Activated naive CD4-positive, alpha-beta T cell treated with anti-CD3 and anti-CD28 coated beads, Interleukin-2, amount 10 ng/mL, durations not matched to agents 7 days and 5 days (primary cell): ENCODE results near the gene ADORA2B.
"Not testable (repeated sequence)": the region's sequence is repeated elsewhere in the genome, so short reads cannot be mapped to it uniquely, and the experiment has no call there.

Experiments used
- CTCF ChIA-PET: fragments of 350-600 bp; sonication (Branson Sonifier 250); formaldehyde crosslinking; loops from one replicate; lab custom pipeline; 2021; ENCODE audit warnings: antibody characterized with exemption; lab: Charles Lee
- DNase-seq: peaks from one replicate; pipeline ENCODE4 v3.0.0-alpha.2; 2020
- H3K27ac Mint-ChIP-seq: one replicate; pipeline ENCODE4 v1.8.0; 2021; ENCODE audit warnings: mild to moderate bottlenecking, moderate library complexity, mixed read lengths
- H3K27me3 Mint-ChIP-seq: one replicate; pipeline ENCODE4 v1.8.0; 2021; ENCODE audit warnings: mild to moderate bottlenecking, mixed read lengths
- H3K36me3 Mint-ChIP-seq: one replicate; pipeline ENCODE4 v1.8.0; 2021; ENCODE audit warnings: mixed read lengths
- H3K4me1 Mint-ChIP-seq: one replicate; pipeline ENCODE4 v1.8.0; 2021; ENCODE audit warnings: mixed read lengths
- H3K4me3 Mint-ChIP-seq: one replicate; pipeline ENCODE4 v1.8.0; 2021; ENCODE audit warnings: mild to moderate bottlenecking, moderate library complexity, mixed read lengths
- H3K9me3 Mint-ChIP-seq: one replicate; pipeline ENCODE4 v1.8.0; 2021; ENCODE audit warnings: mixed read lengths

ADORA2B gene

DNA sequence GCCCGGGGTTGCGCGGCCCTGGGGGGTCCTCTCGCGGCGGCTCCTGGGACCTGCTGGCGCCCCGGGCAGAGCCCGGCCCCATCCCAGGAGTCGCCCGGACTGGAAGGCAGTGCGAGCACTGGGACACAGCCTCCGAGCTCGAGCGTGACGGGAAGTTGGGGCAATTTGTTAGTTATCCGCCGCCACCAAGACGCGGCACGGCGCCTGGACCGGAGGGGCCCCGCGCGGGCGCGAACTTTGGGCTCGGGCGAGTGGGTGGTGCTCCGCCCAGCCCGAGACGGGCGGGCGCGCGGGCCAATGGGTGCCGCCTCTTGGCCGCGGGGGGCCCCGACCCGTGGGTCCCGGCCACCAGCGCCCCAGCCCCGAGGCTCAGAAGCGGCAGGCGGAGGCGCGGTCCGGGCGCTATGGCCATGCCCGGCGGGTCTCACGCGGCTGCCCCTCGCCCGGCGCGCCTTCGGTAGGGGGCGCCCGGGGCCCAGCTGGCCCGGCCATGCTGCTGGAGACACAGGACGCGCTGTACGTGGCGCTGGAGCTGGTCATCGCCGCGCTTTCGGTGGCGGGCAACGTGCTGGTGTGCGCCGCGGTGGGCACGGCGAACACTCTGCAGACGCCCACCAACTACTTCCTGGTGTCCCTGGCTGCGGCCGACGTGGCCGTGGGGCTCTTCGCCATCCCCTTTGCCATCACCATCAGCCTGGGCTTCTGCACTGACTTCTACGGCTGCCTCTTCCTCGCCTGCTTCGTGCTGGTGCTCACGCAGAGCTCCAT, at the start of gene ADORA2B:
ADORA2B (plus strand) TSS at position 372 of the 768 bp plus-strand sequence; CDS start at position 491, 119 bp downstream.
- CTCF ChIA-PET = interaction anchor here (0.7 to 2.7 kb wide), 8 partner anchors 12 to 116 kb away, joined by 3 to 19 read pairs (median 3); partner anchors contain the start of genes TTC19 and ZSWIM7
- no peaks in the 10 kb centered on the region for H3K9me3 Mint-ChIP-seq
- H3K4me1 Mint-ChIP-seq = peaks cover 11% of the 10 kb centered on the region
- H3K4me3 Mint-ChIP-seq = peak within 1 kb of the TSS; percentile 73
- no peak within 1 kb of the TSS for H3K27ac Mint-ChIP-seq
- H3K36me3 Mint-ChIP-seq = no peaks in the 10 kb centered on the region
- peaks cover 76% of the 10 kb centered on the region for H3K27me3 Mint-ChIP-seq
- peak; percentile 66 for DNase-seq

DNA sequence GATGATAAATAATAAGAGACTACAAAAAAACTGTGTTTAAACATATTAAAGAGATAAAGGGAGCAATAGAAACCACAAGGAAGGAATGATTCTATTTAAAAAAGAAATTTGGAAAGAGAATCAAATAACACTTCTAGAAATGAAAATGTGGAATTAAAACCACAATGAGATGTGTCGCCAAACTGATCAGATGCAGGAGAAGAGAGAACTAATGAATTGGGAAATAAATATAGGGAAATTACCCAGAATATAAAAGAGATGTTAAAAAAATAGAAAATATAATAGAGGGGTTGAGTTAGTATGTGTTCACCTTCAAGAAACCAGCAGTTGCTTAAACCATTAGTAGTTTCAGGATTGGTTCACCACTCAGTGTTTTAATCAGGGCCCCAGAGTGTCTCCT, 48.7 kb upstream of the ADORA2B start:
- Mint-ChIP-seq H3K4me3 (no peak overlapping the region), H3K9me3 (peaks cover 3% of the 10 kb centered on the region), H3K36me3 (no peaks in the 10 kb centered on the region), H3K4me1 (peaks cover 12% of the 10 kb centered on the region), H3K27ac (no peak overlapping the region), H3K27me3 (no peaks in the 10 kb centered on the region)
- CTCF ChIA-PET = interaction anchor here (0.6 kb wide), 1 partner anchor 46 kb away, joined by 3 read pairs; no protein-coding TSS in a partner anchor
- DNase-seq = no peak

DNA sequence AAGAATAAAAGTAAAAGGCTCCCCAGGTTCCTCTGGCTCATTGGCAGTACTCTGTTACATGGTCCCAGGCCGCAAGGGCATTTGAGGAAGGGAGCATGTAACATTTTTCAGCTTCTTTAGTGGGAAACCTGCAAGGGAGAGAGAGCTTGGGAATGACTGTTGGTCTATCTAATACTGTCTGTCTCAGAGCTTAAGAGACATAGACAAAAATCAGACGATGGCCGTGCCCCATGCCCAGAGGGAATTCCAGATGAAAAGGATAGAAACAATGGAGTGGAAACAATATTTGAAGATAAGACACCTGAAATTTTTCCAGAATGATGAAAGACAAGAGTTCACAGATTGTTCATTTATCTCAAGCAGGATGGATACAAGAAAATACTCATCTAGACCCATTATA, 48.1 kb upstream of the ADORA2B start:
- CTCF ChIA-PET = no interaction called here
- H3K4me3 Mint-ChIP-seq = no peak overlapping the region

DNA sequence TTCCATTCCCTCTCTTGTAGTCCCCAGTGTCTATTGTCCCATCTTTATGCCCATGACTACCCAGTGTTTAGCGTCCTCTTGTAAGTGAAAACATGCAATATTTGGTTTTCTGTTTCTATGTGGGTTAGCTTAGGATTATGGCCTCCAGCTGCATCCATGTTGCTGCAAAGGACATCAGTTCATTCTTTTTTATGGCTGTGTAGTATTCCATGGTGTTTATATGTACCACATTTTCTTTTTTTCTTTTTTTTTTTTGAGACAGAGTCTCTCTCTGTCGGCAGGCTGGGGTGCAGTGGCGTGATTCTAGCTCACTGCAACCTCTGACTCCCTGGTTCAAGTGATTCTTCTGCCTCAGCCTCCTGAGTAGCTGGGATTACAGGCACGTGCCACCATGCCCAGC, 45.3 kb upstream of the ADORA2B start:
- H3K27me3 Mint-ChIP-seq, CTCF ChIA-PET, DNase-seq, H3K9me3 Mint-ChIP-seq, H3K36me3 Mint-ChIP-seq, H3K4me3 Mint-ChIP-seq, H3K27ac Mint-ChIP-seq: not testable (repeated sequence)
- H3K4me1 Mint-ChIP-seq = peaks cover 12% of the 10 kb centered on the region

More for the DNA sequence above, 48.1 kb upstream of the ADORA2B start:
- Mint-ChIP-seq H3K27me3 (no peaks in the 10 kb centered on the region), H3K36me3 (no peaks in the 10 kb centered on the region), H3K4me1 (peaks cover 12% of the 10 kb centered on the region), H3K9me3 (peaks cover 3% of the 10 kb centered on the region), H3K27ac (peak overlapping the region; percentile 91)
- no peak for DNase-seq

DNA sequence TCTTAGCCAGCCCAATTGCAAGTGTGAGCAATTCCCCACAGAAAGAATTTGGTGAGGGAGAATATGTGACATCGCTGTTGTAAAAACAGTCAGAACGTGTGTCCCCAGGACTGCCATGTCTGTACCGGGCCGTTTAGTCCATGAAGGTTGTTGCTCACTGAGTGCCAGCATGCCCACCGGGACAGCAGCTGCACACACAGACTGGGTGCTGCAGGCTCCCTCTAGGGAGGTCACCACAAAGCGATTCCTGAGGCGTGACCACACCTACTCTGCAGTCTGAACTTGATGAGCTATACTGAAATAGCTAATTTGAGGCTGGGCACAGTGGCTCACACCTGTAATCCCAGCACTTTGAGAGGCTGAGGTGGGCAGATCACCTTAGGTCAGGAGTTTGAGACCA, 44.1 kb upstream of the ADORA2B start:
- Mint-ChIP-seq H3K27me3 (no peaks in the 10 kb centered on the region), H3K27ac (no peak overlapping the region), H3K9me3 (peaks cover 3% of the 10 kb centered on the region), H3K4me1 (peaks cover 12% of the 10 kb centered on the region), H3K4me3 (no peak overlapping the region), H3K36me3 (no peaks in the 10 kb centered on the region)
- CTCF ChIA-PET = no interaction called here
- no peak for DNase-seq

DNA sequence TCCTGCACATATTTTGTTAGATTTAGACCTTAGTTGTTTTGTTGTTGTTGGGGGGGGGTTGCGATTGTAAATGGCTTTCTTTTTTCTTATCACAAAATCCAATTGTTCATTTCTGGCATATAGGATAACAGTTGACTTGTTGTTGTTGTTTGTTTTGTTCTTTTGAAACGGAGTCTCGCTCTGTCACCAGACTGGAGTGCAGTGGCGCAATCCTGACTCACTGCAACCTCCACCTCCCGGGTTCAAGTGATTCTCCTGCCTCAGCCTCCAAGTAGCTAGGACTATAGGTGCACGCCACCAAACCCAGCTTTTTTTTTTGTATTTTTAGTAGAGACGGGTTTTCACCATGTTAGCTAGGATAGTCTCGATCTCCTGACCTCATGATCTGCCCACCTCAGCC, 39.7 kb upstream of the ADORA2B start:
- not testable (repeated sequence) for DNase-seq, H3K4me3 Mint-ChIP-seq, H3K36me3 Mint-ChIP-seq, H3K27ac Mint-ChIP-seq, H3K9me3 Mint-ChIP-seq, H3K4me1 Mint-ChIP-seq, H3K27me3 Mint-ChIP-seq
- CTCF ChIA-PET = interaction anchor here (1.0 kb wide), 1 partner anchor 92 kb away, joined by 3 read pairs; no protein-coding TSS in a partner anchor

DNA sequence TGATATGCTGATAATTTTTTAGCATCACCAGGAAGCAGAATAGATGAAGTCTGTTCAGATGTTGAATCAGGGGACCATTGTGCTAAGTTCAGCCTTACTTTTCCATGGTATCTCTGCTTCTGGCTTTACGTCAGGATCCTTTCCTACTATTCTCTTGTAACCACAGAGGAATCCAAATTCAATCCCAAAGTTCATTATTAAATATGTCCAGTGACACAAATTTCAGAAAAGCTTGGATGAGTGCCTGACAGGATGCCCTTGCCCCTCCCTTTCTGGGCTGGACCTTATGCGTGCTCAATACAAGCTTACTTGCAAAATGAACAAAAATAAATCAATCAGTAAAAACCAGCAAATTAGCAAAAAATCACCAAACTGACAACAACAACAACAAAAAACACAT, 37.6 kb upstream of the ADORA2B start:
- Mint-ChIP-seq H3K27ac (no peak overlapping the region), H3K4me3 (no peak overlapping the region), H3K36me3 (no peaks in the 10 kb centered on the region), H3K4me1 (no peaks in the 10 kb centered on the region), H3K9me3 (no peaks in the 10 kb centered on the region), H3K27me3 (peaks cover 5% of the 10 kb centered on the region)
- DNase-seq = no peak
- CTCF ChIA-PET = no interaction called here

DNA sequence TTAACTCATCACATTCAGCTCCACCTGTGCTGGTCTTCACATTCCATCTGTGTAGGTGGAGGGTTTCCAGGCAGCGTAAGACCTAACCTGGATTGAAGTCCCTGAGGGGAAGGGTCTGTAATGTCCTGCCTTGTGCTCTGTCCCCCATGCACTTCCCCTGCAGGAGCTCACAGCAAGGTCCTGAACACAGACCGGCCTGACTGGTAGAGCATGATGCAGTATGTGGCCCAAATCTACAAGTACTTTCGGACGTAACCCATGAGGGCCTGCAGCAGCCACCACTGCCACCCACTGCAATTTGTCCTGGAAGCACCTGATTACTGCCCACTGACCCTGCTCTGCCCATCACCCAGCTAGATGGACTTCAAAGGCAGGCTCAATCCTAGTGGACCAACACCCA, 36.6 kb upstream of the ADORA2B start:
- Mint-ChIP-seq H3K4me3 (no peak overlapping the region), H3K9me3 (no peaks in the 10 kb centered on the region), H3K4me1 (no peaks in the 10 kb centered on the region), H3K27me3 (peaks cover 5% of the 10 kb centered on the region), H3K27ac (no peak overlapping the region), H3K36me3 (no peaks in the 10 kb centered on the region)
- no peak for DNase-seq
- CTCF ChIA-PET = no interaction called here

DNA sequence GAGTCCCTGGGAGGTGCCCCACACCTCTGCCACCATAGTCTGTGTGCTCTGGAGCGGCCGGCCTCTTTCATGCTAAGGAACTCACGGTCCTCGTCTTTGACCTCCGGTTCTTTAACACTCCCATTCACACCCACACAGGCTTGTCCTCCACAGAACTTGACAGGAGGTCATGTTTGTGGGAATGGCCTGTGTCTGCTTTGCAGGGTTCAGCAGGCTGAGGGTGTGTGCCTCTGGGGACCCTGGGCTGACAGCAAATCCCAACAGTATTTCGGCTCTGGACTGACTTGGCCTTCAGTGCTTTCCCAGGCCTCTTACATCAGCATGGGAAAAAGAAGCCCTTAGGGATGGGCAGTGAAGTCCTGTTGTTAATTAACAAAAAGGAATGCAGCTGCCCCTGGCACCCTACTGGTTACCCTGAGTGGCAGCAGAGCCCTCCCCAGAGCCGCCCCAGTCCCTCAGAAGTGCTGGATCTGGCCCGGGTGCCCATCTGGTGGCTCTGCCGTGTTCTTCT, 35.4 kb upstream of the ADORA2B start:
- CTCF ChIA-PET = no interaction called here
- no peak for DNase-seq
- no peak overlapping the region for H3K4me3 Mint-ChIP-seq
- peaks cover 5% of the 10 kb centered on the region for H3K27me3 Mint-ChIP-seq
- H3K9me3 Mint-ChIP-seq = no peaks in the 10 kb centered on the region
- no peaks in the 10 kb centered on the region for H3K4me1 Mint-ChIP-seq
- no peaks in the 10 kb centered on the region for H3K36me3 Mint-ChIP-seq
- H3K27ac Mint-ChIP-seq = no peak overlapping the region

DNA sequence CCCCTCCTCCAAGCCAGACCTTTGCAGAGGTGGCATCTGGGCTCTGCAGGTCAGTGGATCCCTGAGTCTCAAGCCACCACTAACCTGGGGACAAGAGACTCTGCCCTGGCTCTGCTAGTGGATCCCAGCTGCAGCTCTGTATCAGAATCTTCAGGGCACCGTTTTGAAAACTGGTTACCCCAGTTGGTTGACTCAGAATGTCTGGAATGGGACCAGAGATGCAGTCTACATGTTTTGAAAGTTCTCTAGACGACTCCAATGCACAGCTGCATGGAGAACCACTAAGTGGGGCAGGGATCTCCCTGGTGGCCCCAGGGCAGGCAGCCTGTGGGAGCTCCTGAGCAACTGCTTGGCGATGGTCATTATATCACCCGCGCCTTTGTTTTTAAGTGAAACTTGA, 34.1 kb upstream of the ADORA2B start:
- no peak overlapping the region for H3K4me3 Mint-ChIP-seq
- DNase-seq = no peak
- peaks cover 15% of the 10 kb centered on the region for H3K27me3 Mint-ChIP-seq
- H3K4me1 Mint-ChIP-seq = no peaks in the 10 kb centered on the region
- H3K27ac Mint-ChIP-seq = no peak overlapping the region
- no peaks in the 10 kb centered on the region for H3K36me3 Mint-ChIP-seq
- CTCF ChIA-PET = no interaction called here
- no peaks in the 10 kb centered on the region for H3K9me3 Mint-ChIP-seq

DNA sequence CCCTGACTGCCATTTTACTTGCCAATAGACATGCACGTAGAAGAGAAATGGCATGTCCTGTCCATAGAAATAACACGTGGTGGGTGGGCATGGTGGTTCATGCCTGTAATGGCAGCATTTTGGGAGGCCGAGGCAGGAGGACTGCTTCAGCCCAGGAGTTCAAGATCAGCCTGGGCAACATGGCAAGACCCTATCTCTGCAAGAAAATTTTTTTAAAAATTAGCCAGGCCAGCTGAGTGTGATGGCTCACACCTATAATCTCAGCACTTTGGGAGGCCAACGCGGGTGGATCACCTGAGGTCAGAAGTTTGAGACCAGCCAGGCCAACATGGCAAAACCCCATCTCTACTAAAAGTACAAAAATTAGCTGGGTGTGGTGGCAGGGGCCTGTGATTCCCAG, 33.2 kb upstream of the ADORA2B start:
- H3K4me3 Mint-ChIP-seq, H3K27ac Mint-ChIP-seq, CTCF ChIA-PET, DNase-seq, H3K9me3 Mint-ChIP-seq, H3K36me3 Mint-ChIP-seq, H3K4me1 Mint-ChIP-seq: not testable (repeated sequence)
- peaks cover 24% of the 10 kb centered on the region for H3K27me3 Mint-ChIP-seq

DNA sequence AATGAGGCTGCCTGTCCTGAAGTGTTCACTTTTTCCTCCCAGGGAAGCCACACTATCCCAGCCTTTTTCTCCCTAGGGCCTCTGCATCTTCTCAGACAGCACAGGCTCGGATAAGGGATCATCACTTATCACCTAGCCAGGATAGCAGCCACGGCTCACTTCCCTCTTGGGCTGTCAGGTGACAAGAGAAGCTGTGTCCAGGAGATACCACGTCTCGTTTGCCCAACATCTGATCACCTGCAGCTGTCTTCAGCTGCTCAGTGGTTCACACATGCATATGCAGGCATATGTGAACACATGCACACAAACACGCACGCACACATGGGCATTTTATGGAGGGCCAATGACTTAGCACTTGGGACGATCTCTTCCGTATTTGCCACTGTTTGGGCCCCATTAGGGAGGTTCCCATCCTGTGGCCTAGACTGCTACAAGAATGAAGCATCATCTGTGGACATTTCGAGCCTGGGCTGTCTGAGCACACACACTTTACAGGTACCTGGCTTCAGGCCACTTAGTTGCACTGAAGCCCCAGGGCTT, 32.4 kb upstream of the ADORA2B start:
- H3K4me1 Mint-ChIP-seq = no peaks in the 10 kb centered on the region
- CTCF ChIA-PET = no interaction called here
- H3K27me3 Mint-ChIP-seq = peaks cover 30% of the 10 kb centered on the region
- H3K4me3 Mint-ChIP-seq = no peak overlapping the region
- no peaks in the 10 kb centered on the region for H3K36me3 Mint-ChIP-seq
- DNase-seq = no peak
- H3K27ac Mint-ChIP-seq = no peak overlapping the region
- H3K9me3 Mint-ChIP-seq = no peaks in the 10 kb centered on the region

DNA sequence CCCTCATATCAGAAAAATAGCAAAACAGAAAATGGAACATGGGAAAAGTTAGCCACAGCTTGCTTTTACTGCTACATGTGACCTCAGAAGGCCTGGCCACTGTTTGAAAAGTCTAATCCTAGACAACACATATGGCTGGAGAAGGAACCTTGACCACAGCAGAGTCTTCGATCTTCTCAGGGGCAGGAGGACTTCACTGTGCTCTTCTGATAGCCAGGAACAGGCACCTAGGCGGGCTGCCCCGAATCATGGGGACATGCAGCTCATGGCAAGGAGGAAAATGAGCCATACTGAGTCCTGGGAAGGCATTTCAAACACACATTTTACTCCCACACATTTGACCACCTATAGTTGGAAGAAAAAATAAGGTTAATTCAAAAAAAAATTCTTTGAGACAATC, 31.1 kb upstream of the ADORA2B start:
- Mint-ChIP-seq H3K4me1 (no peaks in the 10 kb centered on the region), H3K36me3 (no peaks in the 10 kb centered on the region), H3K4me3 (no peak overlapping the region), H3K27me3 (peaks cover 36% of the 10 kb centered on the region), H3K9me3 (no peaks in the 10 kb centered on the region), H3K27ac (no peak overlapping the region)
- DNase-seq = no peak
- CTCF ChIA-PET = no interaction called here

DNA sequence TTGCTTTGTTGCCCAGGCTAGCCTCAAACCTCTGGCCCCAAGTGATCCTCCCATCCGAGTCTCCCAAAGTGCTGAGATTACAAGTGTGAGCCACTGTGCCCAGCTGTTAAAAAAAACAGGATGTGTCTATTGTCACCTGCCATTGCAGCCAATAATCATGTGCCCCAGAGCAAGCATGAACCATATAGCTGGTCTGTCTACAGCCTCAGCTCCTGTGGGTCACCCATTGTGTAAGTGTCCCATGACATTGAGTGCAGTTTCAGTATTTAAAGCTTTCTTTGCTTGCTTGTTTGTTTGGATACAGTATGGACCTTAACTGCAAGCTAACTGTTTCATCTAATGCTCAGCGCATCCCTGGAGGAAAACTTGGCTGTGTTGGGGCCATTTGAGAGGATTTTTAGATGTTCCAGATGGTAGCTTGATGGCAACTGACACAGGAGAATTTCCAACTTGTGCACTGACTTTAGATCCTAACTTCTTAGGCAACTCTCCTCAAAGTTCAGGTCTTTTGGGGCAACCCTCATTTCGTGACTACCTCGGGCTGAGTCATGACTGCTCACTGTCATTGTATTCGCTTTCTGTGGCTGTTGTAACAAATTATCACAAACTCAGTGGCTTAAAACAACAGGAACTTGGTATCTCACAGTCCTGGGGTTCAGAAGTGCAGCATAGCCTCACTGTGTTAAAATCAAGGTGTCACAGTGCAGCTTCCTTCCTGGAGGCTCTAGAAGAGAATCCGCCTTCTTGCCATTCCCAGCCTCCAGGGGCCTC, 30.3 kb upstream of the ADORA2B start:
- Mint-ChIP-seq H3K27ac (no peak overlapping the region), H3K9me3 (no peaks in the 10 kb centered on the region), H3K27me3 (peaks cover 43% of the 10 kb centered on the region), H3K4me3 (no peak overlapping the region), H3K4me1 (no peaks in the 10 kb centered on the region), H3K36me3 (no peaks in the 10 kb centered on the region)
- DNase-seq = no peak
- CTCF ChIA-PET = no interaction called here
